Hindlimb muscle (tissue), 1 donor: ENCODE data around the gene TRIM13. TPM values are rescaled to one million over a fixed set of nuclear protein-coding genes. Genes with fewer than 3 reads are reported as not detected.
"Not testable (repeated sequence)": the region's sequence is repeated elsewhere in the genome, so short reads cannot be mapped to it uniquely, and the experiment has no call there.

Experiments used
- DNase-seq: peaks from one replicate; pipeline ENCODE4 v3.0.0-alpha.2; 2013
- polyA plus RNA-seq: library from polyadenylated mRNA; unstranded; fragments of 120-200 nt; gene quantifications from one replicate; pipeline ENCODE4 v1.2.1, GENCODE V29; 2013; ENCODE audit not compliant: insufficient read length

Gene TRIM13
- polyA plus RNA-seq, 1 donor: 25.3 TPM

GRCh38 chr13:49997955-49998354 lies 1.1 kb downstream of the TRIM13 start:
- DNase-seq: no peak

GRCh38 chr13:49998714-49999624 lies 2.1 kb downstream of the TRIM13 start:
- no peak for DNase-seq

DNA sequence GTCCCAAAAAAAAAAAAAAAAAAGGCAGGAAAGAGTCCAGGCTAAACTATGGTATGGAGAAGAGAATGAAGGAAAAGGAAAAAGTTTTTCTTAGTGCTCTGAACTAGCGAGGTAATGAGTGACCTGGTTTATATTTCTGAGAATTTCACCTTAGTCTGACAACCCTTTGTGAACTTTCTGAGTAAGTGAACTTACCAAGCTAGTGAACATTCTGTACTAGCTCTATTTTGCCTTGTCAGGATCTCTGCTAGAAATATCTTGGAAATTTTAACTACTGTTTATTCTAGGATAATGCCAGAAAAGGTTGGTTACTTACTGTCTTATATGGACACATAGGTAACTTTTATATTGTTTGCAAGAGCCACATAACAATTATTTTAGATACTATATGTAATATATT lies 4.4 kb downstream of the TRIM13 start:
- DNase-seq: no peak

- DNase-seq: no peak
Observed at GRCh38 chr13:50006426-50007135, 9.7 kb downstream of the TRIM13 start.

GRCh38 chr13:50011461-50011860 lies 14.6 kb downstream of the TRIM13 start:
- DNase-seq: no peak

- no peak for DNase-seq
Observed at GRCh38 chr13:50012396-50013169, 15.7 kb downstream of the TRIM13 start.

GRCh38 chr13:50014386-50014785 lies 17.5 kb downstream of the TRIM13 start:
- DNase-seq: no peak

DNA sequence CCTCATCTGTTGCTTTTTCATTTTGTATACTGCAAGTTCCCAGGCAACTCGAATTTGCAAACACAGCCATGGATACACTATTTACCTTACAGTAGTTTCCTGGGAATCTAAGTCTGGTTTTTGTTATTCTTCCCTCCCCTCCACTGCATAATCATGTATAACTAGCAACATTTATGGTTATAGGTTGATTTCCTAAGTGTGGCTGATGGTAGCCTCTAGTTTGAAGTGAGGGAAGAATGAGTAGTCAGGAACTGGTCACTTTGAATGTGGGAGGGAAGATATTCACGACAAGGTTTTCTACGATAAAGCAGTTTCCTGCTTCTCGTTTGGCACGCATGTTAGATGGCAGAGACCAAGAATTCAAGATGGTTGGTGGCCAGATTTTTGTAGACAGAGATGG lies 18.4 kb downstream of the TRIM13 start, which contains the start of gene KCNRG:
Gene KCNRG, plus strand, starts transcription at position 187 of the 400 bp plus-strand sequence. Its CDS starts 50 bp downstream, at position 237.
- DNase-seq: no peak

- no peak for DNase-seq
Observed at GRCh38 chr13:50015750-50016149, 18.9 kb downstream of the TRIM13 start.

- no peak for DNase-seq
Observed at GRCh38 chr13:50016444-50016843, 19.6 kb downstream of the TRIM13 start.

- no peak for DNase-seq
Observed at GRCh38 chr13:50017819-50018218, 21.0 kb downstream of the TRIM13 start.

GRCh38 chr13:50025436-50025835 lies 28.6 kb downstream of the TRIM13 start:
- DNase-seq: no peak

GRCh38 chr13:50026788-50027473 lies 30.1 kb downstream of the TRIM13 start:
- no peak for DNase-seq

- no peak for DNase-seq
Observed at GRCh38 chr13:50030315-50030714, 33.5 kb downstream of the TRIM13 start.

DNA sequence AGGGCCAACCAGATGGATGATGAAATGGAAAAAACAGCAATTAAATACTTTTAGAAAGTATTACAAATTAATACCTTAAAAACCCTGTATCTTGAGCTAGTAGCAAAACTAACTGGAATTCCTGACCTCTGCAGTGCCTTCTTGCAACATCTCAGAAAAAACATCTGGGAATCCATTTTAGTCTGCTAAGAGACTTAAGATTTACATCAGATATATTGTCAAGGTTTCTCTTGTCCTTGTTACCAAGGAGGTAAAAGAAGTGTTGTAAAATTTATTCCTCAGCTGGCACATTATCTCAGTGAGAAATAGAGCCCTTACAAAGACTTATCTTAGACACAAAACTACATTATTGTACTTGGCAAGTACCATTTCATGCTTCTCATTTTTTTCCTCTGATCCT lies 36.9 kb downstream of the TRIM13 start:
- peak; percentile 18 for DNase-seq

DNA sequence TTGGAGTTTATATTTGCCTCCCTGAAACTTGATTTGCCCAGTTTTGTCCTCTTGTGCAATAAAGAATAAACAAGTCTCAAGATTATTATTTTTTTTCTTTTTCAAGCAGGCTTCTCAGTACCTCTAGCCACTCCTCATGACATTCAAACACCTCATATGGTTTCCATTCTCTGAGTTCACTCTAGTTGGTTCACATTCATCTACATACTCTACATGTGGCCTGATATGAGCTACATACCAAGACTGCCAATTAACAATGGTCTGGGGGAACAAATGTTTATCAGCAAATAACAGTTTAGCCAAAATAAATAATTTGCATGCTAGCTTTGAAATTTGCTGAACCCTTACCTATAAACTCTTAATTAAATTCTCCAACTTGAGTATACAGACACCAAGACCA lies 40.9 kb downstream of the TRIM13 start:
- no peak for DNase-seq

- no peak for DNase-seq
Observed at GRCh38 chr13:50038266-50038665, 41.4 kb downstream of the TRIM13 start.

DNA sequence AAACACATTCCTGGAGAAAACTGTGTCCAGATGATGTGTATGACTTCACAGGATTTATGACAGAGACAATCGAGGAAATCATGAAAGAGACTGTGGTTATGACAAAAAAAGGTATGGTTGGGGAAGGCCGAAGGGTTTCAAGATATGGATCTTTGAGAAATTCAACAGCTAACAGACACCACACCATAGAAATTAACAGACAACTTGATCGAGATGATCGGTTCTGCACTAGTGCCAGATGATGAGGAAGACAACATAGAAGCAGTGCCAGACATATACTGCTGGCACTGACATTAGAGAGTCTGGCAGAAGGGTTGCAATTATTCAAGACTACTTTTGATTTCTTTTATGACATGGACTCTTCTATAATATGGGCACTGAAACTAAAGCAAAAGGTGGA lies 55.6 kb downstream of the TRIM13 start:
- DNase-seq: no peak

DNA sequence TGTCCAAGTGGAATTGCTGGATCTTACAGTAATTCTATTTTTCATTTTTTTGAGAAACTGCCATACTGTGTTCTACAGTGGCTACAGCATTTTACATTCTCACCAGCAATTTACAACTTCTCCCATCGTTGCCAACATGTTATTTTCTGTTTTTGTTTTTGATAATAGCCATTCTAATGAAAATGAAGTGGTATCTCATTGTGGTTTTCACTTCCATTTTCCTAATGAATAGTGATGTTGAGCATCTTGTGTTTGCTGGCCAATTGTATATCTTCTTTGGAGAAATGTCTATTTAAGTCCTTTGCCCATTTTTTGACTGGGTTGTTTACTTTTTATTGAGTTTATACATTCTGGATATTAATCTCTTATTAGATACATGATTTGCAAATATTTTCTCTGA lies 57.0 kb downstream of the TRIM13 start:
- DNase-seq: no peak

GRCh38 chr13:50055454-50055853 lies 58.6 kb downstream of the TRIM13 start:
- DNase-seq: no peak

DNA sequence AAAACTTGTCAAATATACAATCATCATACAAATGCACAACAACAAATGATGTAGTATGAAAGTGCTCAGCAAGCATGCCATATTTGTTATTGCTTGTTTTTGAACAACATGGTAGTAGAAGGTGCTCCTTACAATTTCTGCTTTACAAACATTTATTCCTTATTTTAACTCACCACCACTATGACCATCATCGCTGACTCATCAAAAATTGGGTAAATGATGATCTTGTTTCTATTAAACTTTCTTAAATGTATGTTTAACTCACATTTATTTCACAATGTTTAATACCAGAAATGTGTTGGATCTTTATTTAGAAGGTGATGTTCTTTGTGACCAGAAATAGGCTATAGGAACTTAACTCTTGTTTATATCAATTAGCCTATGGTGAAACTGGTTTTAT lies 63.9 kb downstream of the TRIM13 start:
- no peak for DNase-seq

GRCh38 chr13:50062336-50062735 lies 65.5 kb downstream of the TRIM13 start:
- DNase-seq: not testable (repeated sequence)
